ENCODE results near the gene ABLIM2. TPM values are rescaled to one million over a fixed set of nuclear protein-coding genes. Genes with fewer than 3 reads are reported as not detected.

Gene ABLIM2
- total and polyA plus RNA-seq, 2 of the 8 experiments (the other 6 are each of a cell fraction or from before 2014, with no cell fraction given) = 2.8 to 3.0 TPM

GRCh38 chr4:8203052-8203401, 44.4 kb upstream of the ABLIM2 start (continued):
- no peak for TF ChIP-seq KDM1A (IDR thresholded peaks at IDR 0.05; ENCODE audit: borderline replicate concordance, low read length)
- no peak for TF ChIP-seq TCF12 (IDR thresholded peaks at IDR 0.05; ENCODE audit: low read depth, low read length)
- no peak for TF ChIP-seq USF2 (IDR thresholded peaks at IDR 0.05; ENCODE audit: low read length)
- no peak for TF ChIP-seq GABPA (IDR thresholded peaks at IDR 0.05; ENCODE audit: borderline replicate concordance, insufficient read depth, low read length)
- TF ChIP-seq, protein P1, sequence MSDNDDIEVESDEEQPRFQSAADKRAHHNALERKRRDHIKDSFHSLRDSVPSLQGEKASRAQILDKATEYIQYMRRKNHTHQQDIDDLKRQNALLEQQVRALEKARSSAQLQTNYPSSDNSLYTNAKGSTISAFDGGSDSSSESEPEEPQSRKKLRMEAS (IDR thresholded peaks at IDR 0.05) = no peak

All from H1 (cell line).